Activated CD4-positive, alpha-beta memory T cell treated with anti-CD3 and anti-CD28 coated beads, Interleukin-2, amount 10 ng/mL, durations not matched to agents 7 days and 5 days (primary cell): ENCODE measurements around the gene ITGB5. TPM values are rescaled to one million over a fixed set of nuclear protein-coding genes. Genes with fewer than 3 reads are reported as not detected.

Experiments used
- CTCF ChIA-PET: fragments of 350-600 bp; sonication (Branson Sonifier 250); formaldehyde crosslinking; loops from one replicate; lab custom pipeline; 2021; ENCODE audit warnings: antibody characterized with exemption, inconsistent platforms; lab: Charles Lee
- POLR2A ChIA-PET: fragments of 350-600 bp; sonication (Branson Sonifier 250); formaldehyde crosslinking; loops from one replicate; lab custom pipeline; 2021; ENCODE audit warnings: antibody characterized with exemption; lab: Charles Lee
- DNase-seq: peaks from one replicate; pipeline ENCODE4 v3.0.0-alpha.2; 2020
- H3K27ac Mint-ChIP-seq: one replicate; pipeline ENCODE4 v1.8.0; 2021; ENCODE audit warnings: mild to moderate bottlenecking, mixed read lengths
- H3K27me3 Mint-ChIP-seq: one replicate; pipeline ENCODE4 v1.8.0; 2021; ENCODE audit warnings: mixed read lengths
- H3K36me3 Mint-ChIP-seq: one replicate; pipeline ENCODE4 v1.8.0; 2021; ENCODE audit warnings: low read depth, mixed read lengths
- H3K4me1 Mint-ChIP-seq: one replicate; pipeline ENCODE4 v1.8.0; 2021; ENCODE audit warnings: mixed read lengths
- H3K4me3 Mint-ChIP-seq: one replicate; pipeline ENCODE4 v1.8.0; 2021; ENCODE audit warnings: mild to moderate bottlenecking, mixed read lengths
- H3K9me3 Mint-ChIP-seq: one replicate; pipeline ENCODE4 v1.8.0; 2021; ENCODE audit warnings: mixed read lengths
- total RNA-seq, 2 experiments: library from RNA; stranded (reverse); gene quantifications; one replicate each; pipeline ENCODE4 v1.2.3, GENCODE V29; 2021

The ITGB5 gene
- total RNA-seq, 2 experiments from 2014 or later = 0.05 to 0.40 TPM

- H3K4me1 Mint-ChIP-seq = no peaks in the 10 kb centered on the region
- DNase-seq = no peak
- CTCF ChIA-PET = interaction anchor here (0.9 kb wide), 1 partner anchor 90 kb away, joined by 3 read pairs; no protein-coding TSS in a partner anchor
- H3K36me3 Mint-ChIP-seq = no peaks in the 10 kb centered on the region
- peaks cover 18% of the 10 kb centered on the region for H3K27me3 Mint-ChIP-seq
- H3K27ac Mint-ChIP-seq = no peak overlapping the region
- H3K9me3 Mint-ChIP-seq = no peaks in the 10 kb centered on the region
- H3K4me3 Mint-ChIP-seq = no peak overlapping the region
- POLR2A ChIA-PET = no interaction called here
Observed at GRCh38 chr3:124810970-124811369, 76.2 kb downstream of the ITGB5 start.

GRCh38 chr3:124809039-124809438, 78.1 kb downstream of the ITGB5 start:
- ChIA-PET CTCF (no interaction called here), POLR2A (no interaction called here)
- DNase-seq = no peak
- H3K4me1 Mint-ChIP-seq = no peaks in the 10 kb centered on the region
- peaks cover 21% of the 10 kb centered on the region for H3K27me3 Mint-ChIP-seq
- H3K36me3 Mint-ChIP-seq = no peaks in the 10 kb centered on the region
- no peak overlapping the region for H3K4me3 Mint-ChIP-seq
- H3K27ac Mint-ChIP-seq = no peak overlapping the region
- no peaks in the 10 kb centered on the region for H3K9me3 Mint-ChIP-seq

GRCh38 chr3:124805671-124806070, 81.5 kb downstream of the ITGB5 start:
- H3K9me3 Mint-ChIP-seq = no peaks in the 10 kb centered on the region
- no peak overlapping the region for H3K4me3 Mint-ChIP-seq
- peaks cover 7% of the 10 kb centered on the region for H3K27me3 Mint-ChIP-seq
- H3K27ac Mint-ChIP-seq = no peak overlapping the region
- ChIA-PET POLR2A (no interaction called here), CTCF (no interaction called here)
- H3K4me1 Mint-ChIP-seq = no peaks in the 10 kb centered on the region
- H3K36me3 Mint-ChIP-seq = no peaks in the 10 kb centered on the region
- no peak for DNase-seq

GRCh38 chr3:124804875-124805274, 82.3 kb downstream of the ITGB5 start:
- DNase-seq = no peak
- Mint-ChIP-seq H3K27ac (no peak overlapping the region), H3K4me1 (no peaks in the 10 kb centered on the region), H3K36me3 (no peaks in the 10 kb centered on the region), H3K27me3 (peaks cover 7% of the 10 kb centered on the region), H3K4me3 (no peak overlapping the region), H3K9me3 (no peaks in the 10 kb centered on the region)
- CTCF ChIA-PET = no interaction called here
- POLR2A ChIA-PET = no interaction called here

GRCh38 chr3:124802702-124803101, 84.5 kb downstream of the ITGB5 start:
- Mint-ChIP-seq H3K36me3 (no peaks in the 10 kb centered on the region), H3K27me3 (peaks cover 3% of the 10 kb centered on the region), H3K4me3 (no peak overlapping the region), H3K4me1 (no peaks in the 10 kb centered on the region), H3K9me3 (no peaks in the 10 kb centered on the region), H3K27ac (no peak overlapping the region)
- no peak for DNase-seq
- ChIA-PET POLR2A (no interaction called here), CTCF (no interaction called here)

GRCh38 chr3:124802061-124802698, 85.0 kb downstream of the ITGB5 start:
- Mint-ChIP-seq H3K4me3 (no peak overlapping the region), H3K4me1 (no peaks in the 10 kb centered on the region), H3K27ac (no peak overlapping the region), H3K27me3 (peaks cover 5% of the 10 kb centered on the region), H3K9me3 (no peaks in the 10 kb centered on the region), H3K36me3 (no peaks in the 10 kb centered on the region)
- POLR2A ChIA-PET = no interaction called here
- DNase-seq = no peak
- CTCF ChIA-PET = no interaction called here

- no peaks in the 10 kb centered on the region for H3K4me1 Mint-ChIP-seq
- H3K36me3 Mint-ChIP-seq = no peaks in the 10 kb centered on the region
- H3K27me3 Mint-ChIP-seq = peaks cover 3% of the 10 kb centered on the region
- no peak for DNase-seq
- ChIA-PET CTCF (no interaction called here), POLR2A (no interaction called here)
- no peak overlapping the region for H3K27ac Mint-ChIP-seq
- H3K4me3 Mint-ChIP-seq = no peak overlapping the region
- no peaks in the 10 kb centered on the region for H3K9me3 Mint-ChIP-seq
Observed at GRCh38 chr3:124800511-124801258, 86.5 kb downstream of the ITGB5 start.

GRCh38 chr3:124800076-124800475, 87.1 kb downstream of the ITGB5 start:
- no peak overlapping the region for H3K27ac Mint-ChIP-seq
- H3K4me3 Mint-ChIP-seq = no peak overlapping the region
- DNase-seq = no peak
- no peaks in the 10 kb centered on the region for H3K4me1 Mint-ChIP-seq
- no peaks in the 10 kb centered on the region for H3K36me3 Mint-ChIP-seq
- ChIA-PET CTCF (no interaction called here), POLR2A (no interaction called here)
- peaks cover 3% of the 10 kb centered on the region for H3K27me3 Mint-ChIP-seq
- H3K9me3 Mint-ChIP-seq = no peaks in the 10 kb centered on the region

GRCh38 chr3:124799676-124800075, 87.5 kb downstream of the ITGB5 start:
- POLR2A ChIA-PET = no interaction called here

GRCh38 chr3:124797426-124797945, 89.7 kb downstream of the ITGB5 start:
- H3K27me3 Mint-ChIP-seq = peaks cover 4% of the 10 kb centered on the region
- no peaks in the 10 kb centered on the region for H3K4me1 Mint-ChIP-seq
- CTCF ChIA-PET = no interaction called here
- POLR2A ChIA-PET = no interaction called here
- H3K36me3 Mint-ChIP-seq = no peaks in the 10 kb centered on the region
- no peak for DNase-seq
- no peaks in the 10 kb centered on the region for H3K9me3 Mint-ChIP-seq
- no peak overlapping the region for H3K27ac Mint-ChIP-seq
- no peak overlapping the region for H3K4me3 Mint-ChIP-seq

More at GRCh38 chr3:124799676-124800075, 87.5 kb downstream of the ITGB5 start:
- no peak for DNase-seq
- Mint-ChIP-seq H3K9me3 (no peaks in the 10 kb centered on the region), H3K4me1 (no peaks in the 10 kb centered on the region), H3K27me3 (peaks cover 4% of the 10 kb centered on the region), H3K4me3 (no peak overlapping the region), H3K36me3 (no peaks in the 10 kb centered on the region), H3K27ac (no peak overlapping the region)
- CTCF ChIA-PET = no interaction called here

GRCh38 chr3:124796477-124796876, 90.7 kb downstream of the ITGB5 start:
- Mint-ChIP-seq H3K36me3 (no peaks in the 10 kb centered on the region), H3K4me3 (no peak overlapping the region), H3K9me3 (no peaks in the 10 kb centered on the region), H3K27me3 (peaks cover 4% of the 10 kb centered on the region), H3K4me1 (peaks cover 8% of the 10 kb centered on the region), H3K27ac (no peak overlapping the region)
- CTCF ChIA-PET = interaction anchor here (0.9 kb wide), 1 partner anchor 35 kb away, joined by 4 read pairs; no protein-coding TSS in a partner anchor
- POLR2A ChIA-PET = no interaction called here
- DNase-seq = no peak

- H3K9me3 Mint-ChIP-seq = no peaks in the 10 kb centered on the region
- H3K36me3 Mint-ChIP-seq = no peaks in the 10 kb centered on the region
- ChIA-PET POLR2A (no interaction called here), CTCF (no interaction called here)
- no peak overlapping the region for H3K4me3 Mint-ChIP-seq
- DNase-seq = no peak
- H3K27ac Mint-ChIP-seq = no peak overlapping the region
- peaks cover 13% of the 10 kb centered on the region for H3K4me1 Mint-ChIP-seq
- peaks cover 4% of the 10 kb centered on the region for H3K27me3 Mint-ChIP-seq
Observed at GRCh38 chr3:124793054-124793739, 94.0 kb downstream of the ITGB5 start.

GRCh38 chr3:124792341-124793040, 94.7 kb downstream of the ITGB5 start:
- ChIA-PET CTCF (no interaction called here), POLR2A (no interaction called here)
- Mint-ChIP-seq H3K36me3 (no peaks in the 10 kb centered on the region), H3K9me3 (no peaks in the 10 kb centered on the region), H3K4me3 (no peak overlapping the region), H3K27ac (no peak overlapping the region), H3K27me3 (peaks cover 4% of the 10 kb centered on the region), H3K4me1 (peaks cover 13% of the 10 kb centered on the region)
- DNase-seq = no peak
